GM12878 (cell line): ENCODE data around the gene AGBL4.

Source experiments
- BRCA1 ChIP-seq: IDR thresholded peaks from 2 replicates; pipeline ENCODE4 v1.6.1; 2011; ENCODE audit warnings: low read depth, low read length, improper control_type of control experiment
- FOS ChIP-seq: IDR thresholded peaks from 3 replicates; pipeline ENCODE4 v1.6.1; 2011; ENCODE audit warnings: borderline replicate concordance; ENCODE audit not compliant: insufficient read length; ENCODE audit errors: extremely low read depth
- JUNB ChIP-seq: IDR thresholded peaks from 2 replicates; pipeline ENCODE4 v1.6.1; 2016; ENCODE audit warnings: antibody characterized with exemption, mild to moderate bottlenecking
- MTA3 ChIP-seq: IDR thresholded peaks from 2 replicates; pipeline ENCODE4 v1.6.1; 2012; ENCODE audit warnings: low read length, inconsistent platforms, borderline replicate concordance
- NR2C2 ChIP-seq: IDR thresholded peaks from 2 replicates; pipeline ENCODE4 v1.6.1; 2011; ENCODE audit warnings: borderline replicate concordance, low read depth; ENCODE audit not compliant: control insufficient read depth, insufficient read length
- PML ChIP-seq: IDR thresholded peaks from 2 replicates; pipeline ENCODE4 v1.6.1; 2012; ENCODE audit warnings: low read length, inconsistent platforms
- POLR2A ChIP-seq: IDR thresholded peaks from 2 replicates; pipeline ENCODE4 v1.6.1; 2011; ENCODE audit warnings: low read depth, mild to moderate bottlenecking, low read length
- ZNF384 ChIP-seq: IDR thresholded peaks from 2 replicates; pipeline ENCODE4 v1.6.1; 2012; ENCODE audit warnings: low read depth, mild to moderate bottlenecking, low read length, improper control_type of control experiment, borderline replicate concordance
- TF ChIP-seq, protein P1 (sequence below), 3 experiments: IDR thresholded peaks in 2 of 3; conservative IDR thresholded peaks in 1 of 3; 2 replicates each; pipeline ENCODE4 v1.5.1; 2011; ENCODE audit warnings: low read depth in 3 of 3, low read length in 3 of 3, mild to moderate bottlenecking in 3 of 3, control low read depth in 2 of 3, moderate library complexity in 2 of 3, inconsistent platforms in 1 of 3, mixed read lengths in 1 of 3; ENCODE audit not compliant: control insufficient read depth in 2 of 3, insufficient read depth in 1 of 3; ENCODE audit errors: extremely low read depth in 1 of 3
- TF ChIP-seq, protein P2 (sequence below): IDR thresholded peaks from 2 replicates; pipeline ENCODE4 v1.6.1; 2011; ENCODE audit warnings: mild to moderate bottlenecking, low read depth, low read length, moderate library complexity; ENCODE audit not compliant: insufficient replicate concordance

DNA sequence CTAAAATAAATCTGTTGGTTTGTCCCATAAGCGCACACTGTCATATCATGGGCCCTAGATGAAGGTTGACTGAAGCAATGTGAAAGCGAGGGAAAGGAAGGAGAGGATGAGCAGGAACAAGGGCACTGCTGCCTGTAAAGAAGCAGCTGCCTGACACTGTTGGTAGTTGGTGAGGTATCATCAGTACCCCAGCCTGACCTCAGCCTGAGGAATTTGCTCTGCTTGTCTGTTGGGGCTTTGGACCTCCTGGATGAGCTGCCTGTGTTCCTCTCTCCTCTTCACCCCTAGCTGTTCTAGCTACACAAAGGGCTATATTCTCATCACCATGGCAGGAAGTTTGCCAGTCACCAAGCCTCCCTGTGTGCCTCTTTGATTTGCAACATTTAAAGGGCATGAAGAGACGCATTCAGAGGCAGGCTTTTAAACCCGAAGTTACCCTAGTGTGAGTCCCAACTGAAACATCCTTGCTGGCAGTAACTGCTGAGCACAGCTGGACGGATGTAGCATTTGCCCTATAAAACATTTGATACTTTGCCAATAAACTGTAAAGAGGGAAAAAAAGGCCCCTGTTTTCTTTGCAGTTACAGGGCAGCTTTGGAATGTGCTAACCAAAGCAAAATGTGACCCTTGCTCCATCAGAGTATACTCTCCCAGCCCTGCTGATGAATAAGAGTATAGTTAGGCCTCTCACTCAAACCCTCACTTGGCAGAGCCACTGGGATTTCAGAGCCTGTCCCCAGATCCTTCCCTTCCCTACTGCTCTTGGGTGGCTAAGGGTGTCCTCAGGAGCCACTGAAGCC, 1529.6 kb downstream of the AGBL4 start:
- no peak for TF ChIP-seq PML
- TF ChIP-seq, protein P1, sequence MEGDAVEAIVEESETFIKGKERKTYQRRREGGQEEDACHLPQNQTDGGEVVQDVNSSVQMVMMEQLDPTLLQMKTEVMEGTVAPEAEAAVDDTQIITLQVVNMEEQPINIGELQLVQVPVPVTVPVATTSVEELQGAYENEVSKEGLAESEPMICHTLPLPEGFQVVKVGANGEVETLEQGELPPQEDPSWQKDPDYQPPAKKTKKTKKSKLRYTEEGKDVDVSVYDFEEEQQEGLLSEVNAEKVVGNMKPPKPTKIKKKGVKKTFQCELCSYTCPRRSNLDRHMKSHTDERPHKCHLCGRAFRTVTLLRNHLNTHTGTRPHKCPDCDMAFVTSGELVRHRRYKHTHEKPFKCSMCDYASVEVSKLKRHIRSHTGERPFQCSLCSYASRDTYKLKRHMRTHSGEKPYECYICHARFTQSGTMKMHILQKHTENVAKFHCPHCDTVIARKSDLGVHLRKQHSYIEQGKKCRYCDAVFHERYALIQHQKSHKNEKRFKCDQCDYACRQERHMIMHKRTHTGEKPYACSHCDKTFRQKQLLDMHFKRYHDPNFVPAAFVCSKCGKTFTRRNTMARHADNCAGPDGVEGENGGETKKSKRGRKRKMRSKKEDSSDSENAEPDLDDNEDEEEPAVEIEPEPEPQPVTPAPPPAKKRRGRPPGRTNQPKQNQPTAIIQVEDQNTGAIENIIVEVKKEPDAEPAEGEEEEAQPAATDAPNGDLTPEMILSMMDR (IDR thresholded peaks at IDR 0.05 in 2 of 3, conservative IDR thresholded peaks at IDR 0.05 in 1 of 3; ENCODE audit: control insufficient read depth in 2 of 3, extremely low read depth in 1 of 3, insufficient read depth in 1 of 3, low read depth in 3 of 3, low read length in 3 of 3): no peak
- TF ChIP-seq ZNF384: no peak
- no peak for TF ChIP-seq BRCA1
- TF ChIP-seq NR2C2: no peak
- no peak for TF ChIP-seq FOS
- no peak for TF ChIP-seq POLR2A
- TF ChIP-seq MTA3: no peak
- TF ChIP-seq JUNB: no peak
- TF ChIP-seq, protein P2, sequence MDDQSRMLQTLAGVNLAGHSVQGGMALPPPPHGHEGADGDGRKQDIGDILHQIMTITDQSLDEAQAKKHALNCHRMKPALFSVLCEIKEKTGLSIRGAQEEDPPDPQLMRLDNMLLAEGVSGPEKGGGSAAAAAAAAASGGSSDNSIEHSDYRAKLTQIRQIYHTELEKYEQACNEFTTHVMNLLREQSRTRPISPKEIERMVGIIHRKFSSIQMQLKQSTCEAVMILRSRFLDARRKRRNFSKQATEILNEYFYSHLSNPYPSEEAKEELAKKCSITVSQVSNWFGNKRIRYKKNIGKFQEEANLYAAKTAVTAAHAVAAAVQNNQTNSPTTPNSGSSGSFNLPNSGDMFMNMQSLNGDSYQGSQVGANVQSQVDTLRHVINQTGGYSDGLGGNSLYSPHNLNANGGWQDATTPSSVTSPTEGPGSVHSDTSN: no peak
